A549 (cell line): ENCODE data around the gene RCCD1.

Experiments used
- BHLHE40 ChIP-seq: IDR thresholded peaks from 2 replicates; pipeline ENCODE4 v1.6.1; 2012; ENCODE audit warnings: low read depth, low read length, inconsistent platforms
- CHD4 ChIP-seq: fragments of 200-600 bp; sonication (generic); IDR thresholded peaks from 2 replicates; pipeline ENCODE4 v1.6.1; 2016; ENCODE audit warnings: antibody characterized with exemption, mild to moderate bottlenecking, borderline replicate concordance
- EP300 ChIP-seq, 2 experiments: fragments of >200 bp; sonication (Bioruptor Twin); formaldehyde crosslinking; IDR thresholded peaks; 2 replicates in 1 of 2; 3 replicates in 1 of 2; pipeline ENCODE4 v1.6.1; 2016 to 2017
- HEYL ChIP-seq: fragments of 250-450 bp; sonication (Bioruptor Pico); IDR thresholded peaks from 2 replicates; pipeline ENCODE4 v1.8.0; 2021; ENCODE audit warnings: mild to moderate bottlenecking, moderate library complexity
- KDM1A ChIP-seq: fragments of 200-600 bp; sonication (generic); IDR thresholded peaks from 2 replicates; pipeline ENCODE4 v1.6.1; 2016; ENCODE audit warnings: low read depth, mild to moderate bottlenecking
- NFE2L2 ChIP-seq: fragments of 150-350 bp; conservative IDR thresholded peaks from 2 replicates; pipeline ENCODE4 v1.6.1; 2014; ENCODE audit warnings: low read length
- POLR2A ChIP-seq: IDR thresholded peaks from 2 replicates; pipeline ENCODE4 v1.6.1; 2012; ENCODE audit warnings: mild to moderate bottlenecking, low read length
- RARB ChIP-seq: fragments of 250-450 bp; sonication (Bioruptor Pico); IDR thresholded peaks from 2 replicates; pipeline ENCODE4 v1.8.0; 2021; ENCODE audit warnings: mild to moderate bottlenecking, moderate library complexity
- RFX5 ChIP-seq: fragments of 450-650 bp; IDR thresholded peaks from 2 replicates; pipeline ENCODE4 v1.7.1; 2014; ENCODE audit warnings: antibody characterized with exemption, mild to moderate bottlenecking, moderate library complexity
- RNF2 ChIP-seq: fragments of 200-600 bp; sonication (generic); IDR thresholded peaks from 2 replicates; pipeline ENCODE4 v1.6.1; 2016; ENCODE audit warnings: low read depth, mild to moderate bottlenecking, antibody characterized with exemption, moderate library complexity, borderline replicate concordance
- SMC3 ChIP-seq: fragments of >200 bp; sonication (Bioruptor Twin); formaldehyde crosslinking; IDR thresholded peaks from 3 replicates; pipeline ENCODE4 v1.6.1; 2018; ENCODE audit warnings: inconsistent platforms
- TF ChIP-seq, protein P1 (sequence below): fragments of >200 bp; sonication (Bioruptor Twin); formaldehyde crosslinking; IDR thresholded peaks from 3 replicates; pipeline ENCODE4 v1.5.1; 2016
- TF ChIP-seq, protein P2 (sequence below): IDR thresholded peaks from 2 replicates; pipeline ENCODE4 v1.6.1; 2012

DNA sequence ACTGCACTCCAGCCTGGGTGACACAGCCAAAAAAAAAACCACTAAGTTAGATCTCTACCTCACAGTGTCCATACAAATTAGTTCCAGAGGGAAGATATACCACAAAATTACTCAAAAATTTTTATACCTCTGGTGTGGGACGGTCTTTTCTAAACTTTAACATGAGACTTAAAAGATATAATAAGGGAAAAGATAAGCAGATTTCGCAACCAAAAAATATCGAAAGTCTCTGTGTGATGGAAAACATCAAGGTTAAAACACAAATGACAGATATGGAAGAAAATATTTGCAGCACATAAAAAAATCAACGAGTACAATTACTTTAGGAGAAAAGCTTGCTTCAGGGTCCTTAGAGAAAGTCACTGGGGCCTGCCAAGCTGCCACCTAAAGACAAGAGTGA, 32.8 kb upstream of the RCCD1 start:
- TF ChIP-seq NFE2L2 (no peak), CHD4 (no peak), SMC3 (no peak), RFX5 (no peak), RNF2 (no peak), KDM1A (no peak), EP300 (IDR thresholded peaks at IDR 0.05) (no peak), POLR2A (no peak), RARB (CRISPR knock-in tag) (no peak), HEYL (CRISPR knock-in tag) (no peak), BHLHE40 (no peak)
- TF ChIP-seq, protein P1, sequence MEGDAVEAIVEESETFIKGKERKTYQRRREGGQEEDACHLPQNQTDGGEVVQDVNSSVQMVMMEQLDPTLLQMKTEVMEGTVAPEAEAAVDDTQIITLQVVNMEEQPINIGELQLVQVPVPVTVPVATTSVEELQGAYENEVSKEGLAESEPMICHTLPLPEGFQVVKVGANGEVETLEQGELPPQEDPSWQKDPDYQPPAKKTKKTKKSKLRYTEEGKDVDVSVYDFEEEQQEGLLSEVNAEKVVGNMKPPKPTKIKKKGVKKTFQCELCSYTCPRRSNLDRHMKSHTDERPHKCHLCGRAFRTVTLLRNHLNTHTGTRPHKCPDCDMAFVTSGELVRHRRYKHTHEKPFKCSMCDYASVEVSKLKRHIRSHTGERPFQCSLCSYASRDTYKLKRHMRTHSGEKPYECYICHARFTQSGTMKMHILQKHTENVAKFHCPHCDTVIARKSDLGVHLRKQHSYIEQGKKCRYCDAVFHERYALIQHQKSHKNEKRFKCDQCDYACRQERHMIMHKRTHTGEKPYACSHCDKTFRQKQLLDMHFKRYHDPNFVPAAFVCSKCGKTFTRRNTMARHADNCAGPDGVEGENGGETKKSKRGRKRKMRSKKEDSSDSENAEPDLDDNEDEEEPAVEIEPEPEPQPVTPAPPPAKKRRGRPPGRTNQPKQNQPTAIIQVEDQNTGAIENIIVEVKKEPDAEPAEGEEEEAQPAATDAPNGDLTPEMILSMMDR, result no peak
- TF ChIP-seq, protein P2, sequence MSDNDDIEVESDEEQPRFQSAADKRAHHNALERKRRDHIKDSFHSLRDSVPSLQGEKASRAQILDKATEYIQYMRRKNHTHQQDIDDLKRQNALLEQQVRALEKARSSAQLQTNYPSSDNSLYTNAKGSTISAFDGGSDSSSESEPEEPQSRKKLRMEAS, result no peak
